Osteocyte (in vitro differentiated cells): Measurements from ENCODE around the gene FANCG. TPM values are rescaled to one million over a fixed set of nuclear protein-coding genes. Genes with fewer than 3 reads are reported as not detected.

Source experiments
- DNase-seq: peaks from one replicate; pipeline ENCODE4 v3.0.0; 2021; ENCODE audit warnings: mixed read lengths; ENCODE audit not compliant: unreplicated experiment; ENCODE audit errors: extremely low spot score
- H3K27ac Mint-ChIP-seq: one replicate; pipeline ENCODE4 v1.8.0; 2021; ENCODE audit warnings: mild to moderate bottlenecking, mixed read lengths; ENCODE audit not compliant: unreplicated experiment
- H3K27me3 Mint-ChIP-seq: one replicate; pipeline ENCODE4 v1.8.0; 2021; ENCODE audit warnings: mixed read lengths; ENCODE audit not compliant: unreplicated experiment
- H3K36me3 Mint-ChIP-seq: one replicate; pipeline ENCODE4 v1.8.0; 2021; ENCODE audit warnings: mixed read lengths; ENCODE audit not compliant: unreplicated experiment
- H3K4me1 Mint-ChIP-seq: one replicate; pipeline ENCODE4 v1.8.0; 2021; ENCODE audit warnings: mixed read lengths; ENCODE audit not compliant: unreplicated experiment
- H3K4me3 Mint-ChIP-seq: one replicate; pipeline ENCODE4 v1.8.0; 2021; ENCODE audit warnings: mild to moderate bottlenecking, moderate library complexity, mixed read lengths; ENCODE audit not compliant: unreplicated experiment
- H3K9me3 Mint-ChIP-seq: one replicate; pipeline ENCODE4 v1.8.0; 2021; ENCODE audit warnings: mixed read lengths; ENCODE audit not compliant: unreplicated experiment
- total RNA-seq: library from RNA; stranded (reverse); gene quantifications from 2 replicates; pipeline ENCODE4 v1.2.1, GENCODE V29; 2021
- TF ChIP-seq, protein P1 (sequence below): fragments of 200-600 bp; sonication (generic); IDR thresholded peaks from 2 replicates; pipeline ENCODE4 v1.5.0; 2021; ENCODE audit warnings: antibody characterized with exemption, mild to moderate bottlenecking, moderate library complexity

FANCG gene
- total RNA-seq, 1 donor from 2014 or later, result 22.7 TPM

DNA sequence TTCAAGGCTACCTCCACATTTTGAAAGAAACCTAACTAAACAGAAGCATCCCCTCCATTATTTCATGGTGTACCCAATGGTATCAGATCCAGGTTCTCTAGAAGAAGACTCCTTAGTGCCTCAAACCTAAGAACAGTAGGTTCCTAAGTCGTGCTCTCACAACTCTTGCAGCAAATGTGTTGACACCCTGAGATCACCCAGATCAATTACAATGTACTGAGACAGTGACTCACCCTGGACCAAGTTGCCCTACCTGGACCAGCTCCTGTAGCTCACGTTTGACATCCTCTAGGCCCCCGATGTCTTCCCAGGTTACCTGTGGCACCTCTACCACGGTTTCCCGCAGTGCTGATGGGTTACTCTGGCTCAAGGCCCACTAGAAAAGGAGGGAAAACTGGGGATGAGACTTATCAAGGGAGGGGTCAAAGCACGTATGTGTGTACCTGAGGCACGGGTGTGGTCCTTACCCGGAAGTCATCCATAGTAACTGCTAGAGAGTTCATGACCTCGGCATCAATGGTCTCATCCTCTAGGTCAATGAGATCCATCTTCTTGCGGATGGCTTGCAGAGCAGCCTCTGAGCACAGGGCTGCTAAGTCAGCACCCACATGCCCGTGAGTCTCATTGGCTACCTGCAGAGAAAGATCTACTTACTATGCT, 19.1 kb downstream of the FANCG start:
- no peaks in the 10 kb centered on the region for H3K27me3 Mint-ChIP-seq
- no peaks in the 10 kb centered on the region for H3K4me1 Mint-ChIP-seq
- no peak overlapping the region for H3K27ac Mint-ChIP-seq
- H3K36me3 Mint-ChIP-seq, result peaks cover 79% of the 10 kb centered on the region
- TF ChIP-seq, protein P1, sequence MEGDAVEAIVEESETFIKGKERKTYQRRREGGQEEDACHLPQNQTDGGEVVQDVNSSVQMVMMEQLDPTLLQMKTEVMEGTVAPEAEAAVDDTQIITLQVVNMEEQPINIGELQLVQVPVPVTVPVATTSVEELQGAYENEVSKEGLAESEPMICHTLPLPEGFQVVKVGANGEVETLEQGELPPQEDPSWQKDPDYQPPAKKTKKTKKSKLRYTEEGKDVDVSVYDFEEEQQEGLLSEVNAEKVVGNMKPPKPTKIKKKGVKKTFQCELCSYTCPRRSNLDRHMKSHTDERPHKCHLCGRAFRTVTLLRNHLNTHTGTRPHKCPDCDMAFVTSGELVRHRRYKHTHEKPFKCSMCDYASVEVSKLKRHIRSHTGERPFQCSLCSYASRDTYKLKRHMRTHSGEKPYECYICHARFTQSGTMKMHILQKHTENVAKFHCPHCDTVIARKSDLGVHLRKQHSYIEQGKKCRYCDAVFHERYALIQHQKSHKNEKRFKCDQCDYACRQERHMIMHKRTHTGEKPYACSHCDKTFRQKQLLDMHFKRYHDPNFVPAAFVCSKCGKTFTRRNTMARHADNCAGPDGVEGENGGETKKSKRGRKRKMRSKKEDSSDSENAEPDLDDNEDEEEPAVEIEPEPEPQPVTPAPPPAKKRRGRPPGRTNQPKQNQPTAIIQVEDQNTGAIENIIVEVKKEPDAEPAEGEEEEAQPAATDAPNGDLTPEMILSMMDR, result no peak
- DNase-seq, result no peak
- H3K4me3 Mint-ChIP-seq, result no peak overlapping the region
- H3K9me3 Mint-ChIP-seq, result no peaks in the 10 kb centered on the region

DNA sequence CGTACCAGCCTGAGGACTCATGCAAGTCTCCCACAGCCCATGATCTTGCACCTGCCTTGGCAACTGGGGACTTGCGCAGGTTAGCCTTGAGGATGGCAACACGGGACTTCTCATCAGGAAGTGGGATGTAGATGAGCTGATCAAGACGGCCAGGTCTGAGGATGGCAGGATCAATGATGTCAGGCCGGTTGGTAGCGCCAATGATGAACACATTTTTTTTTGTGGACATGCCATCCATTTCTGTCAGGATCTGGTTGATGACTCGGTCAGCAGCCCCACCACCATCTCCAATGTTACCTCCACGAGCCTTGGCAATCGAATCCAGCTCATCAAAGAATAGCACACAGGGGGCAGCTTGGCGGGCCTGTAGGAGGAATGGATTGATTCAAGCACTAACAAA, 20.3 kb downstream of the FANCG start:
- Mint-ChIP-seq H3K4me3 (no peak overlapping the region), H3K36me3 (peaks cover 81% of the 10 kb centered on the region), H3K27me3 (no peaks in the 10 kb centered on the region), H3K9me3 (no peaks in the 10 kb centered on the region), H3K27ac (no peak overlapping the region), H3K4me1 (no peaks in the 10 kb centered on the region)
- DNase-seq, result no peak
- TF ChIP-seq, protein P1, result no peak

DNA sequence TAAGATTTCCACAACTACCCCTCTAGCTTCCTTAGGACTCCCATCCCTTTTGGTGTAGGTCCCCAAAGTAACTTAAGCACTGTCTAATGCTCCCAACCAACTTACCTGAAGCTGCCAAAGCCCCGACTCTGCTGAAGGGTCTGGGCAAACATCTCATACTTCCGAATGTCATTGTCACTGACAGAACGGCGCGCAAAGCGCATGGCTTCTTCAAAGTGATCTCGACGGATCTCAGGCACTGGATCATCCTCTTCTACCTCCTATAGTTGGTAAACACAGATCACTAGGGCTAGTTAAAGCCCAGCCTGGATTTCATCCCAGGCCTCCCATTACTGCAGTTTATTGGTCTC, 22.5 kb downstream of the FANCG start:
- DNase-seq, result no peak
- H3K36me3 Mint-ChIP-seq, result peaks cover 84% of the 10 kb centered on the region
- H3K27me3 Mint-ChIP-seq, result no peaks in the 10 kb centered on the region
- TF ChIP-seq, protein P1, result no peak
- H3K4me1 Mint-ChIP-seq, result no peaks in the 10 kb centered on the region
- no peak overlapping the region for H3K27ac Mint-ChIP-seq
- H3K4me3 Mint-ChIP-seq, result no peak overlapping the region
- H3K9me3 Mint-ChIP-seq, result no peaks in the 10 kb centered on the region

DNA sequence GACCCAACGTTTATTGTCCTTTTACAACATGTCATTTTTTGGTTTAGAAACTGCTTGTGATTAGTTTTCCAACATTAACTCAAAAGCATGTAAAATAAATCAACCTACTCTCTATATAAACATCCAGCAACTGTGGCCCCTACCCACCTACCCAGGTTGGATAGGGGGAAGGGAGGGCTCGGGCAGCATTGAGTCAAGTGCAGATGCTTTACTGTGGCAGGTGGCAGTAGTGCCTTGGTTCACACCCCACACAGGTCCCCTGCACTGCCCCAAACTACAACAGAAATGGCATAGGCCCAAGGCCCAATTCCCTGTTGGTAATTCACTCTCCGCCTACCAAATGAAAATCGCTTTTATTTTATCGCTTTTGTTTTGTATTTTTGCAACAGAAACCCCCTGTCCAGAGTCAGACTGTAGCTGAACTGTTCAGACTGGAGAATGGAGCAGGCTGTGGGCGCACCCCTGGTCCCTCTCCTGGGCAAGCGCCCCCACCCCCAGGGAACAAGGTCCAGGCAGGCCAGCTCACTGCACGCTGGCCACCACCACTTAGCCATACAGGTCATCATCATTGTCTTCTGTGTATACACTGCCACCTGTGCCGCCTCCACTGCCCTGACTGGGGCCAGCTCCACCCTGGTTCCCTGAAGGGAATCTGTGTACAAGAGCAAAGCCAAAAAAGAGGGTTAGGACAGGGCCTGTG, 23.0 kb downstream of the FANCG start:
- no peak for DNase-seq
- TF ChIP-seq, protein P1, result no peak
- Mint-ChIP-seq H3K9me3 (no peaks in the 10 kb centered on the region), H3K27me3 (no peaks in the 10 kb centered on the region), H3K4me1 (no peaks in the 10 kb centered on the region), H3K36me3 (peaks cover 84% of the 10 kb centered on the region), H3K4me3 (no peak overlapping the region), H3K27ac (no peak overlapping the region)

DNA sequence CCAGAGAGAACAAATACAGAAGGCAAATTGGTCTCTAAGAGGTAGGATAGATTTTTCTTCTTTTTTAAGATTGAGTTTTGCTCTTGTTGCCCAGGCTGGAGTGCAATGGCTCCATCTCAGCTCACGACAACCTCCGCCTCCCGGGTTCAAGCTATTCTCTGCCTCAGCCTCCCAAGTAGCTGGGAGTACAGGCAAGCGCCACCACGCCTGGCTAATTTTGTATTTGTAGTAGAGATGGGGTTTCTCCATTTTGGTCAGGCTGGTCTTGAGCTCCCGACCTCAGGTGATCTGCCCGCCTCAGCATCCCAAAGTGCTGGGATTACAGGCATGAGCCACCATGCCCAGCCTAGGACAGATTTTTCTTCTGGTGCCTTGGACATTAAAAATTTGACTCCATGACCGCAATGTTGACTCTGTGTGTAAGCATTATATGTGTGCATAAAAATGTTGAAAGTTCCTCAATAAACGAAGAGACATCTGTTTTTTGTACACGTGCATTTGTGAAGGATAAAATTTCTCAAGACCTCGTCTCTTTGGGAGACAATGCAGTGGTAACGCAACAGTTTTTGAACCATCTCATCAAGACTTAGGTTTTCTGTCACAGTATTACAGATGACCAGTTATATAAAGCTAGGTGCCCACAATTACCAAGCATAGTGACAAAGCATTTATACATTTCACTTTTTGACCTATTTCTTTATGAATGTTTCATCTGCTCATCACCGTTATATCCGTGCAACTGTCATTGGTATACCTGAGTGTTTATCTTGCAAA, 24.7 kb downstream of the FANCG start:
- TF ChIP-seq, protein P1, result no peak
- H3K27me3 Mint-ChIP-seq, result no peaks in the 10 kb centered on the region
- no peak overlapping the region for H3K27ac Mint-ChIP-seq
- no peaks in the 10 kb centered on the region for H3K9me3 Mint-ChIP-seq
- DNase-seq, result no peak
- no peaks in the 10 kb centered on the region for H3K4me1 Mint-ChIP-seq
- no peak overlapping the region for H3K4me3 Mint-ChIP-seq
- peaks cover 80% of the 10 kb centered on the region for H3K36me3 Mint-ChIP-seq
